H9 (cell line): Measurements from ENCODE around the gene ANHX. TPM values are rescaled to one million over a fixed set of nuclear protein-coding genes. Genes with fewer than 3 reads are reported as not detected.

Experiments used
- DNase-seq: peaks from one replicate; pipeline ENCODE4 v3.0.0-alpha.2; 2017
- H2AFZ ChIP-seq: one replicate; pipeline ENCODE4 v1.6.1; 2013; ENCODE audit warnings: mild to moderate bottlenecking, low read length, control low read depth, moderate library complexity
- H2AK5ac ChIP-seq: 2 replicates; pipeline ENCODE4 v1.6.1; 2013; ENCODE audit warnings: low read length, control low read depth, mixed read lengths; ENCODE audit not compliant: insufficient read length
- H2BK120ac ChIP-seq: one replicate; pipeline ENCODE4 v1.6.1; 2013; ENCODE audit warnings: low read depth, mild to moderate bottlenecking, low read length, control low read depth, inconsistent platforms; ENCODE audit not compliant: poor library complexity, severe bottlenecking
- H2BK12ac ChIP-seq: 2 replicates; pipeline ENCODE4 v1.6.1; 2013; ENCODE audit warnings: low read length, control low read depth, mixed read lengths, low read depth; ENCODE audit not compliant: insufficient read length
- H2BK15ac ChIP-seq: 2 replicates; pipeline ENCODE4 v1.6.1; 2013; ENCODE audit warnings: low read depth, low read length, control low read depth
- H2BK20ac ChIP-seq: one replicate; pipeline ENCODE4 v1.6.1; 2013; ENCODE audit warnings: low read depth, mild to moderate bottlenecking, low read length, control low read depth, inconsistent platforms; ENCODE audit not compliant: poor library complexity, severe bottlenecking
- H2BK5ac ChIP-seq: 2 replicates; pipeline ENCODE4 v1.6.1; 2013; ENCODE audit warnings: low read length, control low read depth, mixed read lengths; ENCODE audit not compliant: insufficient read length
- H3K14ac ChIP-seq: 2 replicates; pipeline ENCODE4 v1.6.1; 2013; ENCODE audit warnings: low read length, control low read depth; ENCODE audit not compliant: insufficient read depth
- H3K18ac ChIP-seq: 2 replicates; pipeline ENCODE4 v1.6.1; 2013; ENCODE audit warnings: low read depth, mild to moderate bottlenecking, mixed read lengths, low read length, control low read depth; ENCODE audit not compliant: insufficient read length
- H3K23ac ChIP-seq: 2 replicates; pipeline ENCODE4 v1.6.1; 2013; ENCODE audit warnings: low read length, control low read depth, mixed read lengths, low read depth; ENCODE audit not compliant: insufficient read length
- H3K23me2 ChIP-seq: 2 replicates; pipeline ENCODE4 v1.6.1; 2013; ENCODE audit warnings: low read depth, mild to moderate bottlenecking, mixed read lengths, low read length, control low read depth; ENCODE audit not compliant: insufficient read length, poor library complexity, severe bottlenecking
- H3K27ac ChIP-seq: 2 replicates; pipeline ENCODE4 v1.5.1; 2013; ENCODE audit warnings: low read length, control low read depth, mixed read lengths, low read depth; ENCODE audit not compliant: insufficient read length
- H3K27me3 ChIP-seq: 2 replicates; pipeline ENCODE4 v1.6.1; 2013; ENCODE audit warnings: low read length, control low read depth, inconsistent platforms; ENCODE audit not compliant: insufficient read depth
- H3K4ac ChIP-seq: 2 replicates; pipeline ENCODE4 v1.6.1; 2013; ENCODE audit warnings: low read depth, mild to moderate bottlenecking, control low read depth, inconsistent platforms, low read length, moderate library complexity
- H3K4me1 ChIP-seq: 2 replicates; pipeline ENCODE4 v1.6.1; 2013; ENCODE audit warnings: low read length, control low read depth, inconsistent platforms; ENCODE audit not compliant: insufficient read depth
- H3K4me2 ChIP-seq: 2 replicates; pipeline ENCODE4 v1.6.1; 2013; ENCODE audit warnings: low read length, control low read depth, mixed read lengths; ENCODE audit not compliant: insufficient read length, insufficient read depth
- H3K56ac ChIP-seq: 2 replicates; pipeline ENCODE4 v1.6.1; 2013; ENCODE audit warnings: low read depth, mild to moderate bottlenecking, mixed read lengths, low read length, control low read depth; ENCODE audit not compliant: insufficient read length
- H3K79me1 ChIP-seq: 2 replicates; pipeline ENCODE4 v1.6.1; 2013; ENCODE audit warnings: low read depth, mild to moderate bottlenecking, moderate library complexity, low read length, control low read depth, inconsistent platforms; ENCODE audit not compliant: insufficient read depth, poor library complexity, severe bottlenecking
- H3K79me2 ChIP-seq: 2 replicates; pipeline ENCODE4 v1.6.1; 2013; ENCODE audit warnings: low read length, control low read depth, inconsistent platforms; ENCODE audit not compliant: insufficient read depth
- H3K9ac ChIP-seq: 2 replicates; pipeline ENCODE4 v1.6.1; 2013; ENCODE audit warnings: low read length, control low read depth, mixed read lengths; ENCODE audit not compliant: insufficient read length; ENCODE audit errors: extremely low read depth
- H3K9me3 ChIP-seq: one replicate; pipeline ENCODE4 v1.6.1; 2013; ENCODE audit warnings: low read depth, low read length, inconsistent platforms; ENCODE audit not compliant: control insufficient read depth
- H3T11ph ChIP-seq: one replicate; pipeline ENCODE4 v1.6.1; 2013; ENCODE audit warnings: mild to moderate bottlenecking, low read length, control low read depth, inconsistent platforms
- H4K20me1 ChIP-seq: one replicate; pipeline ENCODE4 v1.6.1; 2013; ENCODE audit not compliant: control insufficient read depth, insufficient read length, insufficient read depth
- H4K5ac ChIP-seq: 2 replicates; pipeline ENCODE4 v1.6.1; 2013; ENCODE audit warnings: low read depth, mild to moderate bottlenecking, mixed read lengths, low read length, control low read depth; ENCODE audit not compliant: insufficient read length
- H4K8ac ChIP-seq: replicated peaks from 2 replicates; pipeline ENCODE4 v1.6.1; 2013; ENCODE audit warnings: low read length, control low read depth, mixed read lengths, low read depth; ENCODE audit not compliant: insufficient read length
- H4K91ac ChIP-seq: 2 replicates; pipeline ENCODE4 v1.6.1; 2013; ENCODE audit warnings: low read depth, mild to moderate bottlenecking, moderate library complexity, mixed read lengths, low read length, control low read depth; ENCODE audit not compliant: insufficient read length
- H3K27ac Mint-ChIP-seq, 3 experiments: 2 replicates in 2 of 3; 3 replicates in 1 of 3; pipeline ENCODE4 v1.8.0; 2020 to 2021; ENCODE audit warnings: mixed read lengths in 3 of 3, mild to moderate bottlenecking in 1 of 3, moderate library complexity in 1 of 3
- H3K27me3 Mint-ChIP-seq: 2 replicates; pipeline ENCODE4 v1.8.0; 2021; ENCODE audit warnings: low read depth, mild to moderate bottlenecking, moderate library complexity, mixed read lengths
- H3K36me3 Mint-ChIP-seq, 3 experiments: 2 replicates in 2 of 3; 3 replicates in 1 of 3; pipeline ENCODE4 v1.8.0; 2020 to 2021; ENCODE audit warnings: low read depth in 3 of 3, mixed read lengths in 3 of 3; ENCODE audit not compliant: insufficient read depth in 1 of 3
- H3K4me1 Mint-ChIP-seq, 2 experiments: 2 replicates each; pipeline ENCODE4 v1.8.0; 2020; ENCODE audit warnings: mixed read lengths in 2 of 2
- H3K4me3 Mint-ChIP-seq, 2 experiments: 2 replicates in 1 of 2; 3 replicates in 1 of 2; pipeline ENCODE4 v1.8.0; 2020 to 2021; ENCODE audit warnings: mild to moderate bottlenecking in 2 of 2, mixed read lengths in 2 of 2, moderate library complexity in 1 of 2
- H3K9me3 Mint-ChIP-seq, 2 experiments: 2 replicates in 1 of 2; 3 replicates in 1 of 2; pipeline ENCODE4 v1.8.0; 2020; ENCODE audit warnings: mild to moderate bottlenecking in 2 of 2, mixed read lengths in 2 of 2, moderate library complexity in 1 of 2
- WGBS: extraction: QIAGEN DNeasy Blood & Tissue Kit; methylation state at CpG from one replicate; pipeline ENCODE4 v1.1.7; 2013; ENCODE audit warnings: missing lambda C conversion rate, low lambda C conversion rate, mixed read lengths; ENCODE audit not compliant: insufficient read length; ENCODE audit errors: extremely low coverage; 5-methylcytosine and 5-hydroxymethylcytosine counted together
- total RNA-seq: library from RNA; stranded (reverse); gene quantifications from 2 replicates; pipeline ENCODE4 v1.2.1, GENCODE V29; 2021
- TF ChIP-seq, protein P1 (sequence below): fragments of 200-600 bp; sonication (generic); conservative IDR thresholded peaks from 3 replicates; pipeline ENCODE4 v1.8.0; 2021; ENCODE audit warnings: antibody characterized with exemption, mild to moderate bottlenecking

The ANHX gene
- total RNA-seq, 1 experiment from 2014 or later = not detected

- Histone ChIP-seq H3K4me2 (no peak overlapping the region), H3K4me1 (no peaks in the 10 kb centered on the region), H3K27me3 (no peaks in the 10 kb centered on the region), H4K91ac (no peak overlapping the region), H4K8ac (no peak overlapping the region), H3T11ph (no peak overlapping the region), H3K79me2 (no peaks in the 10 kb centered on the region), H3K23ac (no peak overlapping the region), H3K9me3 (peaks cover 84% of the 10 kb centered on the region), H3K23me2 (no peaks in the 10 kb centered on the region), H3K79me1 (no peaks in the 10 kb centered on the region), H2AFZ (no peak overlapping the region), H2BK5ac (no peak overlapping the region), H3K14ac (no peak overlapping the region), H3K18ac (no peak overlapping the region), H4K5ac (no peak overlapping the region), H2BK120ac (no peak overlapping the region), H3K27ac (no peak overlapping the region), H2BK12ac (no peak overlapping the region), H2BK15ac (no peak overlapping the region), H3K9ac (no peak overlapping the region), H3K4ac (no peak overlapping the region), H3K56ac (no peak overlapping the region), H4K20me1 (no peaks in the 10 kb centered on the region), H2AK5ac (no peak overlapping the region), H2BK20ac (no peak overlapping the region)
- no CpG with 5 or more reads among the region's 10 CpGs for WGBS
- DNase-seq = peak; percentile 19
- H3K9me3 Mint-ChIP-seq = peaks cover 91 to 96% of the 10 kb centered on the region in 2 experiments
- peaks cover 8% of the 10 kb centered on the region for H3K27me3 Mint-ChIP-seq
- H3K4me3 Mint-ChIP-seq = no peak overlapping the region
- peaks cover 22 to 43% (median 24%) of the 10 kb centered on the region in 3 experiments; a peak in 6 of 7 replicates for H3K36me3 Mint-ChIP-seq
- H3K27ac Mint-ChIP-seq = no peak overlapping the region
- no peaks in the 10 kb centered on the region for H3K4me1 Mint-ChIP-seq
- TF ChIP-seq, protein P1, sequence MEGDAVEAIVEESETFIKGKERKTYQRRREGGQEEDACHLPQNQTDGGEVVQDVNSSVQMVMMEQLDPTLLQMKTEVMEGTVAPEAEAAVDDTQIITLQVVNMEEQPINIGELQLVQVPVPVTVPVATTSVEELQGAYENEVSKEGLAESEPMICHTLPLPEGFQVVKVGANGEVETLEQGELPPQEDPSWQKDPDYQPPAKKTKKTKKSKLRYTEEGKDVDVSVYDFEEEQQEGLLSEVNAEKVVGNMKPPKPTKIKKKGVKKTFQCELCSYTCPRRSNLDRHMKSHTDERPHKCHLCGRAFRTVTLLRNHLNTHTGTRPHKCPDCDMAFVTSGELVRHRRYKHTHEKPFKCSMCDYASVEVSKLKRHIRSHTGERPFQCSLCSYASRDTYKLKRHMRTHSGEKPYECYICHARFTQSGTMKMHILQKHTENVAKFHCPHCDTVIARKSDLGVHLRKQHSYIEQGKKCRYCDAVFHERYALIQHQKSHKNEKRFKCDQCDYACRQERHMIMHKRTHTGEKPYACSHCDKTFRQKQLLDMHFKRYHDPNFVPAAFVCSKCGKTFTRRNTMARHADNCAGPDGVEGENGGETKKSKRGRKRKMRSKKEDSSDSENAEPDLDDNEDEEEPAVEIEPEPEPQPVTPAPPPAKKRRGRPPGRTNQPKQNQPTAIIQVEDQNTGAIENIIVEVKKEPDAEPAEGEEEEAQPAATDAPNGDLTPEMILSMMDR = no peak
Observed at GRCh38 chr12:133222211-133222610, 13.5 kb downstream of the ANHX start.
